ENCODE results near the gene FKBP14.
"Not testable (repeated sequence)": the region's sequence is repeated elsewhere in the genome, so short reads cannot be mapped to it uniquely, and the experiment has no call there.

Gene FKBP14

DNA sequence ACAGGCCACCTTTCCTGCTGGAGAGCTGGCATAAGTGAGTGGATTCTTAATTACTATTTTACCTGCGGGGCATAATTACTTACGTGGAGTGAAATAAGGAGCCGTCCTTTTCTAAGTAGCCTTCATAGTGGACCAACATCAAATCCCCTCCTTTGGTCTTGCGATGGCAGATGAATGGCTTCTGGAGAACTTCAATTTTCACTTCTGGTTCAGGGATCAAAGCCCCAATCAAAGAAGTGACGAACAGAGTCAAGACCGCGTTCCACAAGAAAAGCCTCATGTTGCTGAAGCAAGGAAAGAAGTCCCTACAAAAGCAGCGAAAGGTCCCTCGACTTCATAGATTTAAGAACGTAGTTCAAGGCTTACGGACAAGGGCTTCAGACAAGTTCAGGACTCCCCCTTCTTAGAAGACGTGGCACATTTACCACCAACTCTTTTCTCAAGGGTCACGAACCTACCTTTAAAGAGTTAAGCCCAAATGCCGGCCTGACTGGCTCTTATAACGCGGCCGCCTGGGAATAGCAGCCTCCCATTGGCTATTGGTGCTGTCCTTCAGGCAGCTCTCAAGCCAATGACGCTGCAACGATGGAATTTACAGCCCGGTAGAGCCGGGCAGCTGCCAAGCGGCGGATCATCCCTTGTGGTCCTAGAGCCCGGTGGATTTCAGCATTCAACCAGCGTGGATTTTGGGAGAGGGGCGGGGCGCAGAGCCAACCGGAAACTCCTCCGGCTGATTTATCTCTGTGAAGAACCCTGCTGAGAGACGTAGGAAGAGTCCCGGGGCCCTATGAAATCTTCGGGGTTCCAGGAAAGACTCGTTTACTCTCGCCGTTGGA, at the start of gene FKBP14:
Gene FKBP14 (minus strand): TSS at position 474 of the 836 bp plus-strand sequence. CDS start 194 bp downstream, at position 280.
- no peaks in the 10 kb centered on the region for H3K36me3 ChIP-seq (ENCODE audit: control insufficient read depth, low read depth, low read length)
- no peaks in the 10 kb centered on the region for H3K27me3 ChIP-seq (ENCODE audit: control insufficient read depth, insufficient read depth, low read length)
- peak within 1 kb of the TSS; percentile 96 for H3K4me3 ChIP-seq (ENCODE audit: low read length)
- H3K4me1 ChIP-seq (ENCODE audit: control insufficient read depth, low read depth, low read length) = peaks cover 35% of the 10 kb centered on the region
- H3K9me3 ChIP-seq (ENCODE audit: control insufficient read depth, low read depth, low read length) = no peaks in the 10 kb centered on the region
- peak within 1 kb of the TSS; percentile 85 for H3K27ac ChIP-seq (ENCODE audit: low read length)
- H3K9ac ChIP-seq (ENCODE audit: low read length) = peak within 1 kb of the TSS; percentile 81

- H3K27me3 ChIP-seq (ENCODE audit: control insufficient read depth, insufficient read depth, low read length) = no peaks in the 10 kb centered on the region
- no peak overlapping the region for H3K9ac ChIP-seq (ENCODE audit: low read length)
- no peaks in the 10 kb centered on the region for H3K4me1 ChIP-seq (ENCODE audit: control insufficient read depth, low read depth, low read length)
- H3K9me3 ChIP-seq (ENCODE audit: control insufficient read depth, low read depth, low read length) = no peaks in the 10 kb centered on the region
- no peak overlapping the region for H3K27ac ChIP-seq (ENCODE audit: low read length)
- H3K4me3 ChIP-seq (ENCODE audit: low read length) = no peak overlapping the region
- peaks cover 23% of the 10 kb centered on the region for H3K36me3 ChIP-seq (ENCODE audit: control insufficient read depth, low read depth, low read length)
Measured at GRCh38 chr7:30074422-30075030, 48.0 kb upstream of the FKBP14 start.

DNA sequence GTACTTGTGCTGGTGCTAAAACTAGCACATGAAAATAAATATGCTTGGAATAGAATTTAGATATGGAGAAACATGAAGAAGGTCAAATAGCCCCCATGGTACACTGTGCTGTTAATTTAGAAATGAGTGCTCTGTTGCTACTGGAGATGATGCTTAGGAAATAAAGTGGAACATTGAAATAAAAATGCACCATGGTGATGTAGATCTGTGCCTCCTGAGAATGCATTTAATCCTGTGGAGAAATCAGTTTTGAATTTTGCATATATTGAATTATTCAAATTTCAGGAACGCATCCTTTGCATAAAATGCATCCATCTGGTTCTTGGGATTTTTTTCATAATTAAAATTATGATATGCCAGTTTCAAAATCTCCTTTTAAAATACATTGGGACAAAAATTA, 46.2 kb upstream of the FKBP14 start:
- H3K27ac ChIP-seq (ENCODE audit: low read length) = no peak overlapping the region
- no peak overlapping the region for H3K9ac ChIP-seq (ENCODE audit: low read length)
- H3K27me3 ChIP-seq (ENCODE audit: control insufficient read depth, insufficient read depth, low read length) = no peaks in the 10 kb centered on the region
- no peak overlapping the region for H3K4me3 ChIP-seq (ENCODE audit: low read length)
- H3K4me1 ChIP-seq (ENCODE audit: control insufficient read depth, low read depth, low read length) = no peaks in the 10 kb centered on the region
- H3K36me3 ChIP-seq (ENCODE audit: control insufficient read depth, low read depth, low read length) = peaks cover 14% of the 10 kb centered on the region
- H3K9me3 ChIP-seq (ENCODE audit: control insufficient read depth, low read depth, low read length) = no peaks in the 10 kb centered on the region

DNA sequence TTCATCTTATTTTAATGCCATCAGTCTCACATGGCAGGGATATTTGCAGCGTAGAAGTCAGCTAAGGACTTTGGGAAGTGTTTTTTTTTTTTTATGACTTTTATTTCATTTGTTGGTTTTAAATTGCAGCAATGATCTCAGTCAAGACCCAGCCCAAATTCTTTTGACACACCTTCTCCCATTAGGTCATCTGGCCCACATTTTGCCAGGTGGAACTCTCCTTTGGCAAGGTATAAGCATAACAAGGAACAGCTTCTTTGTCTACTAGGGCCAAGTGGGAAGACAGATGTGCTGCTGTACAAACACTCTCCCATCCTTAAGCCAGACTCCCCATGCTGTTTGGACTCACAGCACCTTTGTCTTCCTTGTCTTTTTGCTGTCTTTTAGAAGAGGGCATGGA, 43.5 kb upstream of the FKBP14 start:
- no peaks in the 10 kb centered on the region for H3K9me3 ChIP-seq (ENCODE audit: control insufficient read depth, low read depth, low read length)
- H3K9ac ChIP-seq (ENCODE audit: low read length) = no peak overlapping the region
- no peaks in the 10 kb centered on the region for H3K4me1 ChIP-seq (ENCODE audit: control insufficient read depth, low read depth, low read length)
- H3K27ac ChIP-seq (ENCODE audit: low read length) = no peak overlapping the region
- peaks cover 15% of the 10 kb centered on the region for H3K36me3 ChIP-seq (ENCODE audit: control insufficient read depth, low read depth, low read length)
- no peak overlapping the region for H3K4me3 ChIP-seq (ENCODE audit: low read length)
- no peaks in the 10 kb centered on the region for H3K27me3 ChIP-seq (ENCODE audit: control insufficient read depth, insufficient read depth, low read length)

DNA sequence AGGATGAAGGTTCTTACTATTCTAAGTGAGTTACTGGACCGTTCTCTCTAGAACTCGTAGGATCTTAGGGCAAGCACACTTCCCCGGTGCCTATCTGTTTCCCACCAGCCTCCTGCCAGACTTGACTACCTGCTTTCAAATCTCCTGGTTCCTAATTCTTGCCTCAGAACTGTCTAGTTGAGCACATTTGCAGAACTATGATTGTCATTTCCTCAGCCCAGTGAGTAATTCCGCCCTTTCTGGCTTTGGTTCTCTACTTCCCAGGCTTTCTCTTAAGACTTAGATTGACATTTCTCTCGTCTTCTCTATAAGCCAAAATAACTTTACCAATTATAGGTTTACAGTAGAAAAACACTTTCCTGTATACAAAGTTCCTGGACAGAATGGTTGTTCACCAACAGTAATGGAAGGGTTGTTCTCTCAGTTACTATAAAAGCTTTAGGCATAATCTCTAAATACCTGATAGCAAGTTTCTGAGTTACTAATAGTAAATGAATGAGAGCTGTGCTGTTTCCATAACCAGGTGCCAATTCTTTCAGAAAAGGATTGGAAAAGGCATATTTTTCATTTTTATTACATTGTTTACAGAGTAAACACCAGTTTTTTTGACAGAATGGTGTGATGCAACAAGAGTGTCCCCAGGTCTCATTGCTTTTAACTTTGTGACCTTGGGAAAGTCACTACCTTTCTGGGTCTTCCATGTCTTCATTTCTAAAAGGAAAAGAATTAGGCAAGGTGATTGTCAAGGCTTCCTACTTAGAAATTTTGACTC, 42.8 kb upstream of the FKBP14 start:
- no peak overlapping the region for H3K27ac ChIP-seq (ENCODE audit: low read length)
- H3K27me3 ChIP-seq (ENCODE audit: control insufficient read depth, insufficient read depth, low read length) = no peaks in the 10 kb centered on the region
- no peaks in the 10 kb centered on the region for H3K4me1 ChIP-seq (ENCODE audit: control insufficient read depth, low read depth, low read length)
- no peaks in the 10 kb centered on the region for H3K9me3 ChIP-seq (ENCODE audit: control insufficient read depth, low read depth, low read length)
- no peak overlapping the region for H3K9ac ChIP-seq (ENCODE audit: low read length)
- H3K36me3 ChIP-seq (ENCODE audit: control insufficient read depth, low read depth, low read length) = peaks cover 17% of the 10 kb centered on the region
- H3K4me3 ChIP-seq (ENCODE audit: low read length) = no peak overlapping the region

GRCh38 chr7:30068117-30068516, 41.6 kb upstream of the FKBP14 start:
- no peak overlapping the region for H3K9ac ChIP-seq (ENCODE audit: low read length)
- H3K27ac ChIP-seq (ENCODE audit: low read length) = no peak overlapping the region
- H3K36me3 ChIP-seq (ENCODE audit: control insufficient read depth, low read depth, low read length) = peaks cover 28% of the 10 kb centered on the region
- H3K4me3 ChIP-seq (ENCODE audit: low read length) = no peak overlapping the region
- no peaks in the 10 kb centered on the region for H3K9me3 ChIP-seq (ENCODE audit: control insufficient read depth, low read depth, low read length)
- no peaks in the 10 kb centered on the region for H3K4me1 ChIP-seq (ENCODE audit: control insufficient read depth, low read depth, low read length)
- H3K27me3 ChIP-seq (ENCODE audit: control insufficient read depth, insufficient read depth, low read length) = no peaks in the 10 kb centered on the region

- H3K9ac ChIP-seq (ENCODE audit: low read length) = no peak overlapping the region
- H3K27ac ChIP-seq (ENCODE audit: low read length) = no peak overlapping the region
- H3K27me3 ChIP-seq (ENCODE audit: control insufficient read depth, insufficient read depth, low read length) = no peaks in the 10 kb centered on the region
- no peak overlapping the region for H3K4me3 ChIP-seq (ENCODE audit: low read length)
- H3K4me1 ChIP-seq (ENCODE audit: control insufficient read depth, low read depth, low read length) = no peaks in the 10 kb centered on the region
- no peaks in the 10 kb centered on the region for H3K9me3 ChIP-seq (ENCODE audit: control insufficient read depth, low read depth, low read length)
- peaks cover 29% of the 10 kb centered on the region for H3K36me3 ChIP-seq (ENCODE audit: control insufficient read depth, low read depth, low read length)
Measured at GRCh38 chr7:30066687-30067086, 40.2 kb upstream of the FKBP14 start.

DNA sequence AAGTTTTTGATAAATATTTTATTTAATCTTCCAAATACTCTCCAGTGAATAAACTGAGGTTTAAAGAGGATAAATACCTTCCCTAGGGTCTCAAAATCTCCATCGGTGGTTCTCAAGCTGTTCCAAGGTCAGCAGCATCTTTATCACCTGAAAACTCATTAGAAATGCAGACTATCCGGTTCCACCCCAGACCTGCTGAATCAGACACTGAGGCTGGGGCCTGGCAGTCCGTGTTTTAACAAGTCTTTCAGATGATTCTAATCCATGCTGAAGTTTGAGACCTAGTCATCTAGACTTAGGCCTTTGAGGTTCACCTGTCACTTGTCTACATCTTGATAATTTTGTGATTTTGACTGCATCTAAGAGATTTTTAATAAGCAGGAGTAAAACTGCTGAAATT, 39.2 kb upstream of the FKBP14 start:
- Histone ChIP-seq H3K27ac (ENCODE audit: low read length) (no peak overlapping the region), H3K4me3 (ENCODE audit: low read length) (no peak overlapping the region), H3K4me1 (ENCODE audit: control insufficient read depth, low read depth, low read length) (no peaks in the 10 kb centered on the region), H3K36me3 (ENCODE audit: control insufficient read depth, low read depth, low read length) (peaks cover 29% of the 10 kb centered on the region), H3K9me3 (ENCODE audit: control insufficient read depth, low read depth, low read length) (no peaks in the 10 kb centered on the region), H3K27me3 (ENCODE audit: control insufficient read depth, insufficient read depth, low read length) (no peaks in the 10 kb centered on the region), H3K9ac (ENCODE audit: low read length) (no peak overlapping the region)

DNA sequence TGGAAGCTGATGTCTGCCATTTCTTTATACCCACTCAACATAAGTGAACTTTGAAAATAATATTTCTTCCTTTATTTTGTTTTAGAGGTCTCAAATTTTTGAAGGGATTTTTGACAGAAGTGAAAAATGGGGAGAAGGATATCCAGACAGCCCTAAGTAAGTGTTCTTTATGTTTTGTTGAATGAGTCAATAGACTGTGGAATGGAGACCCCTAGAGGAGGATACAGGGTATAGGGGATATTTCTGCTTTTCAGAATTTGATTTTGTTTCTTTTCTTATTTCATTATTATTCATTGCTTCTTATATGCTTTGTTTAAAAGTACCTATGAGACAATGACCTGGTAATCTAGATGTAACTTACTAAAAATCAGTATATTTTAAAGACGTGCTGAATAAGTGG, 36.1 kb upstream of the FKBP14 start:
- Histone ChIP-seq H3K27ac (ENCODE audit: low read length) (no peak overlapping the region), H3K9me3 (ENCODE audit: control insufficient read depth, low read depth, low read length) (peaks cover 4% of the 10 kb centered on the region), H3K4me1 (ENCODE audit: control insufficient read depth, low read depth, low read length) (no peaks in the 10 kb centered on the region), H3K9ac (ENCODE audit: low read length) (no peak overlapping the region), H3K27me3 (ENCODE audit: control insufficient read depth, insufficient read depth, low read length) (no peaks in the 10 kb centered on the region), H3K36me3 (ENCODE audit: control insufficient read depth, low read depth, low read length) (peaks cover 37% of the 10 kb centered on the region), H3K4me3 (ENCODE audit: low read length) (no peak overlapping the region)

DNA sequence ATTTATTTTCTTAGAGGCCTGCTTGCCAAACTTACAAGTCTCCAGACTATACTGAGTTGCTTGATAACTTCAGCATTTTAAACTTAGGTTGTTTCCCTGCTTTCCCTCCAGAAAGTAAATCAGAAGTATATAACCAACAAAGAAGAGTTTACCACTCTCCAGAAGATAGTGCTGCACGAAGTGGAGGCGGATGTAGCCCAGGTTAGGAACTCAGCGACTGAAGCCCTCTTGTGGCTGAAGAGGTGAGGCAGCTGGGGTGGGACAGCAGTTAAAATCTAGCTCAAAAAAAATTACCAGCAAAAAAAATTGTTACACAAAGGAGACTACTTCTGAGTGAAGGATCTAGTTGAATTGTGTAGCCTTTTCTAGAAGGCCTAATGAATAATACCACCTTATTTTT, 35.3 kb upstream of the FKBP14 start:
- not testable (repeated sequence) for H3K4me3 ChIP-seq (ENCODE audit: low read length); H3K27ac ChIP-seq (ENCODE audit: low read length); H3K4me1 ChIP-seq (ENCODE audit: control insufficient read depth, low read depth, low read length); H3K9me3 ChIP-seq (ENCODE audit: control insufficient read depth, low read depth, low read length); H3K27me3 ChIP-seq (ENCODE audit: control insufficient read depth, insufficient read depth, low read length); H3K9ac ChIP-seq (ENCODE audit: low read length)
- peaks cover 39% of the 10 kb centered on the region for H3K36me3 ChIP-seq (ENCODE audit: control insufficient read depth, low read depth, low read length)

- no peak overlapping the region for H3K4me3 ChIP-seq (ENCODE audit: low read length)
- H3K27ac ChIP-seq (ENCODE audit: low read length) = no peak overlapping the region
- peaks cover 4% of the 10 kb centered on the region for H3K9me3 ChIP-seq (ENCODE audit: control insufficient read depth, low read depth, low read length)
- H3K27me3 ChIP-seq (ENCODE audit: control insufficient read depth, insufficient read depth, low read length) = no peaks in the 10 kb centered on the region
- H3K4me1 ChIP-seq (ENCODE audit: control insufficient read depth, low read depth, low read length) = no peaks in the 10 kb centered on the region
- no peak overlapping the region for H3K9ac ChIP-seq (ENCODE audit: low read length)
- peaks cover 46% of the 10 kb centered on the region for H3K36me3 ChIP-seq (ENCODE audit: control insufficient read depth, low read depth, low read length)
Measured at GRCh38 chr7:30057741-30058140, 31.2 kb upstream of the FKBP14 start.

All from iPS-18a (cell line).